NCI-H748 (cell line): Measurements from ENCODE around the gene TNFSF8.

Source experiments
- DNase-seq: peaks from one replicate; lab custom pipeline; 2025; ENCODE audit not compliant: unreplicated experiment; lab: John Stamatoyannopoulos, UW

TNFSF8 gene

GRCh38 chr9:114906922-114907571, 23.3 kb downstream of the TNFSF8 start:
- DNase-seq, result peak; percentile 95

GRCh38 chr9:114905170-114905940, 25.0 kb downstream of the TNFSF8 start:
- peak; percentile 23 for DNase-seq

- no peak for DNase-seq
Observed at GRCh38 chr9:114902786-114903524, 27.4 kb downstream of the TNFSF8 start.

- no peak for DNase-seq
Observed at GRCh38 chr9:114900942-114901802, 29.2 kb downstream of the TNFSF8 start.

- DNase-seq, result no peak
Observed at GRCh38 chr9:114899995-114900394, 30.4 kb downstream of the TNFSF8 start.

- DNase-seq, result no peak
Observed at GRCh38 chr9:114899461-114899860, 30.9 kb downstream of the TNFSF8 start.

- no peak for DNase-seq
Observed at GRCh38 chr9:114898741-114899140, 31.6 kb downstream of the TNFSF8 start.

- no peak for DNase-seq
Observed at GRCh38 chr9:114897196-114897595, 33.2 kb downstream of the TNFSF8 start.

- DNase-seq, result no peak
Observed at GRCh38 chr9:114896344-114896743, 34.0 kb downstream of the TNFSF8 start.

- no peak for DNase-seq
Observed at GRCh38 chr9:114895521-114895991, 34.8 kb downstream of the TNFSF8 start.

GRCh38 chr9:114894609-114895433, 35.6 kb downstream of the TNFSF8 start:
- DNase-seq, result peak; percentile 95

GRCh38 chr9:114894206-114894605, 36.2 kb downstream of the TNFSF8 start:
- peak; percentile 71 for DNase-seq

GRCh38 chr9:114893221-114894010, 37.0 kb downstream of the TNFSF8 start:
- DNase-seq, result no peak

GRCh38 chr9:114889802-114890224, 40.6 kb downstream of the TNFSF8 start:
- DNase-seq, result no peak

- DNase-seq, result no peak
Observed at GRCh38 chr9:114888607-114889006, 41.8 kb downstream of the TNFSF8 start.

- no peak for DNase-seq
Observed at GRCh38 chr9:114887963-114888362, 42.4 kb downstream of the TNFSF8 start.

GRCh38 chr9:114884787-114885452, 45.5 kb downstream of the TNFSF8 start:
- no peak for DNase-seq

GRCh38 chr9:114883709-114884108, 46.7 kb downstream of the TNFSF8 start:
- DNase-seq, result no peak
